Germinal center (tissue), 1 donor: ENCODE results near the gene RPP30.

Experiments
- DNase-seq: peaks from one replicate; pipeline ENCODE4 v3.0.0; 2012; ENCODE audit warnings: mixed read lengths, low spot score

Gene RPP30

GRCh38 chr10:90944749-90945148, 73.0 kb downstream of the RPP30 start:
- DNase-seq, result no peak

DNA sequence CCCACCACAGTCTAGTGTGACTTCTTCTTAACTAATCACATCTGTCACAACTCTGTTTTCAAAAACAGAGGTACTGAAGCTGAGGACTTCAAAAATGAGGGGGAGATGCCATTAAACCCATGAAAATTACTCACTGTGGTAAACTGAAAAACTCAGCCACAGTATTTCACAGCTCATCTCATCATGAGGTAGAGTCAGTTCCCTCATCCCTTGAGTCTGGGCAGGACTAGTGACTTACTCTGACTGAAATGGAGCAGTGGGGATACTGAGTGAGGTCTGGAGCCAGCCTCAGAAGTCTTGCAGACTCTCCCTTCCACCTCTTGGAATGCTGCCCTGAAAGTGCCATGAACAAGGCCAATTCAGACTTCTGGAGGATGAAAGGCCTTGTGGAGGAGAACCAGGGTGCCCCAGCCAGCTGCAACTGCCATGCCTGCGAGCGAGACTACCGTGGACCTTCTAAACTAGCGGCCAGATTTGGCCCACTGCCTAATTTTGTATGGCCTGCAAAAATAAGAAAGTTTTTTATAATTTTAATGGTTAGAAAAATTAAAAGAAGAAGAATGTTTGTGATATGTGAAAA, 73.8 kb downstream of the RPP30 start:
- DNase-seq, result no peak

GRCh38 chr10:90947030-90947960, 75.5 kb downstream of the RPP30 start:
- no peak for DNase-seq
